Measurements from ENCODE around the gene USH2A.

Gene USH2A

DNA sequence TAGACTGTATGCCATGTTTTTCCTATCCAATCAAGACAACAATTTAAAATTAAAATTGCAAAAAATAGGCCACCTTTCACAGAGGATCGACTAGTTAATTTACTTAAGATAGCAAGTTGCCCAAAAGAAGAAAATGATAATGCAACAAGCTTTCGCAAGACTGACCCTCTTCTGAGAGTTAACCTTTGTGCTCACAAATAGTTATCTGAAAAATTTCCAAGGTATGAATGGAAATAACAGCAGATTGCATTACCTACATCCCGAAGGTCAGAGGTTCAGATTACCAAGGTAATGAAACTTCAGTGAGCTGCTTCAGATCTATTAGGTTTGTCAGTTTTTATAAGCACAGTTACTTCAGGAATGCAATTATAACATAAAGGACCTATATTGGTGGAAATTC is 558.2 kb downstream of the USH2A start:
- no peak for DNase-seq (ENCODE audit: low spot score)

DNA sequence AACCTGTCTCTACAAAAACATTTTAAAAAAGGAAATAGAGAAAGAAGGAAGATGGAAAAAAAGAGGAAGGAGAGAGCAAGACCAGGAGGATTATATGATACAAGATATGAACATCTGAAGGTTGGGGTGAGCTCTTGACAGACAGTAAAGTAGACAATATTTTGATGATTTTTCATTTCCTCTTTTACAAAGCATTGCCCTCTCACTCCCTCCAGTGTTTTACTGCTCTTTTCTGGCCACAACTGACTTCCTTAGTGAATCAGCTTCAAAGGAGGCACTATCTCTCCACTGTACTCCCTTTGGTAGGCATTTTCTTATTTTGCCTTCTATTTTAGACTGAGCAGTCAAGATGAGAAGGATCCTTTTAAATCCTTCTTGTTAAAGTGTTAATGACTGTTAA is 559.5 kb downstream of the USH2A start:
- no peak for DNase-seq (ENCODE audit: low spot score)

DNA sequence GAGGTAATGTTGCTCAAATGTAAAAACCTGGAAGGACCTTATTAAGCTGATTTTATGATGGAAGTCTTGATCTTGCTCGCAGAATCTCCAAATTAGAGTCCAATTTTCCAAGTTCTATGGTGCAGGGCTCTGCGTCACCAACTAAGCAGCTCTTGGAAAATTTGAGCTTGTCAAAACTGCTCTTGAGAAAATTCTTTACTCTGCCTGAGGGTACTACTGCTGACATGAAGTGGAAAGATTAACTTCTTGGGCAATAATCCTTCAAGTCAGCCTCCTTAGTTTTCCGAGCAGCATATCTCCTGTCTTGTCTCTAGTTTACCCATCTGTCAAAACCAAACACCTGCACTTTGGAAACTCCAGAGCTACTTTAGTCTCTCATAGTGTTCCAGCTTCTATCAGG is 562.4 kb downstream of the USH2A start:
- DNase-seq (ENCODE audit: low spot score): no peak

DNA sequence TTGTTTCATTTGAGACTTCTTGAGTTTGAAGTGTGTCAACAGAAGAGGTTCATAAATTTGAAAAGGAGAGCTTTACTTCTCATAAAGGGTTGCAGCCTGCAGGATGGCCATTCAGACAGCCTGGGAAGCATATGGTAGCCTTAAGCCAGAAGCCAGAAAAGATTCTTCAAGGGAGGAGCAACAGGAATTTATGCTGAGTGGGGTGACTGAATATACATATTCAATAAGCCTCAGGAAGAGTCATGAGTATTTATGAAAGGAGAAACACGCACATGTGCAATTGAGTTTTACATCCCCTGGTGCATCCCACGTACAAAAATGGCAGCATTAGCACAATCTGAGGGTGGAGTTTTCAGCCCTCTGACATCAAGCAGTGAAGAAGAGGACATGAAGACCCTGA is 565.9 kb downstream of the USH2A start:
- no peak for DNase-seq (ENCODE audit: low spot score)

DNA sequence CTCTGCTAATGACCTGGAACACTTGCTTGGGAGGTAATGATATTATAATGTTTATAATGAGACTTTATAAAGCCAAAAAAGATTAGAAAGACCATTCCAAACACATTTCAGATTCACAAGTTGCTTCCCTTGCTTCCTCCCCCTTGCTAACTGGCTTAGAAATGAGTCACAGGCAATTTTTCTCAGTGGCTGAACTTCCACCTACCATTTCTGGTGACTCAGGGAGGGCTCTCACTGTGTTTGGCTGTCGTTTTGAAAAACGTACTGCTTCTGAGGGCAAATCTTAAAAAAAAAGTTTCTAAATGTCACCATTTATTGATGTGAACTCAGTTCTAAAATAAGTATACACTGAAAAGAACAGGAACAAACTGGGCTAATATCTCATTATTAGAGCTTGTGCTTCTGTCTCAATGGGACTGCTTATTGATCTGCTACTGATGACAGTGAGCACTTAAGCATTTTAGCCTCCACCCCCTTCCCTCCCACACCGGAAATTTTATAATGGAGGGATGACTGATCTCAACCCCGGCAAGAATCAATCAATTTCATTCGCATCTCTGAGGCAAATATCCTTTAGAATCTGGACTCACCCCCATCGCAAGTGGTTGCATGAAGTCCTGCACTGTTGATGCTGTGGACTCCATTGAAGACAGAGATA is 577.9 kb downstream of the USH2A start:
- DNase-seq (ENCODE audit: low spot score): peak; percentile 47

DNA sequence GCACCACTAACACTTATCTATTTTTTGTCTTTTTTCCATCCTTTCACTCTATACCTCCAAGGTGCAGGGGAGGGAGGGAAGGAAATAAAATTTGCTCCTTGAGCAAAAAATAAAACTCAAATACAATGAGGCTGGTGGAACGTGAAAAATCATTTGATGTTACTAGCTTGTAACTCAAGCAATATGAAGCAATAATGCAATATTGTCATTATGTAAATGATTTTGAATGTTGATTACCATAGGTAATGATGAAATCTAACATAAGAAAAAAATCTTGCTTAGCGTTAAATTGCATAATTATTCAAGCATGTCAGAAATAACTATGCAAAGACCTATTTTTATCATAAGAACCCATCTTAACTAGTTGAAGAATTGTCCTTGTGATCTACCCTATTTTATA is 578.5 kb downstream of the USH2A start:
- no peak for DNase-seq (ENCODE audit: low spot score)

DNA sequence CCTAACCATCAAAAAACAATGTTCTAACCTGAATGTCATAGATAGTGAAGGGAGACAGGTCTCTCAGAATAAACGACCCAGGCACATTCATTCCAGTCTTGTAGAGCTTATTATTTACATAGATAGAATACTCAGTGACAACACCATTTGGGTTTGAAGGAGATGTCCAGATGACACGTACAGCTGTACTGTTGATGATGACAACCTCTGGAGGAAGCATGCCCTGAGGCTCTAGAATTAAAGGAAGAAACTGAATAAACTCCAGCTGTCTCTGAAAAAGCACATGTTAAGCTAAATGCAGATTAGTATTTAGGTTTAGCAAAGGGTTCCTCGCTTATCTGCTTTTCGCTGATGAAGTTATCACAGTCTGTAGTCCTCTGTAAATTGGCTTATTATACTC is 579.0 kb downstream of the USH2A start:
- DNase-seq (ENCODE audit: low spot score): no peak

DNA sequence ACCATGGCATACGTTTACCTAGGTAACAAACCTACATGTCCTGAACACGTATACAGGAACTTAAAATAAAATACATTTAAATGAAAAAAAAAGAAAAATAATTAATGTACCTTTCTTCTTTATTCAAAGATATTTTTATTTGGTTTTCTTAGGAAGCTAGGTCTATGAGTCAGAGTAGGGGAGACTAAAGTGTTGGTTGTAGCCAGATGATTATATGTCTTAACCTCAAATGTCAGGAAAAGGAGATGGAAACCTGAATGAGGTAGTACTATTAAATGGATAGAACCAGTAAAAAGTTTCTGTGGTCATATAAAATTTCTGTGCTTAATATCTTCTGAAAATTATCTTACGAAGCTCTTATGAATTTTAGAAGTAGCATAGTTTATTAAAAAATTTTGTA is 580.3 kb downstream of the USH2A start:
- no peak for DNase-seq (ENCODE audit: low spot score)

DNA sequence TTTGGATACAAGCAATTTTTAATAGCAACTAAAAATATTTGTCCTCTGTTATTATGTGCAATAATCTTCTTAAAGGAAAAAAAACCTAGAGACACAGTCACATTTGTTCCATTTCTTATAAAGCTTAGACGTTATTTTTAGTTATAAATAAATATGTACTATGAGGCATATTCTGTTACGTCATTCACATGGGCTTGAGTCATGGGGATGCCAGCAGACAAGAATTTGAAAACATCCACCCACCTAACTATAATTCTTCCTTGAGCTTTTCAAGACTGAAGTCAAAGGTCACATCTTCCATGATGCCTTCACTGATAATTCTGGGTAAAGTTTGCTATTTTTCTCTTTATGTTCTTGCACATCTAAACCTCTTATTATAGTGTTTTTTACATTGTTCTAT is 587.3 kb downstream of the USH2A start:
- peak; percentile 5 for DNase-seq (ENCODE audit: low spot score)

DNA sequence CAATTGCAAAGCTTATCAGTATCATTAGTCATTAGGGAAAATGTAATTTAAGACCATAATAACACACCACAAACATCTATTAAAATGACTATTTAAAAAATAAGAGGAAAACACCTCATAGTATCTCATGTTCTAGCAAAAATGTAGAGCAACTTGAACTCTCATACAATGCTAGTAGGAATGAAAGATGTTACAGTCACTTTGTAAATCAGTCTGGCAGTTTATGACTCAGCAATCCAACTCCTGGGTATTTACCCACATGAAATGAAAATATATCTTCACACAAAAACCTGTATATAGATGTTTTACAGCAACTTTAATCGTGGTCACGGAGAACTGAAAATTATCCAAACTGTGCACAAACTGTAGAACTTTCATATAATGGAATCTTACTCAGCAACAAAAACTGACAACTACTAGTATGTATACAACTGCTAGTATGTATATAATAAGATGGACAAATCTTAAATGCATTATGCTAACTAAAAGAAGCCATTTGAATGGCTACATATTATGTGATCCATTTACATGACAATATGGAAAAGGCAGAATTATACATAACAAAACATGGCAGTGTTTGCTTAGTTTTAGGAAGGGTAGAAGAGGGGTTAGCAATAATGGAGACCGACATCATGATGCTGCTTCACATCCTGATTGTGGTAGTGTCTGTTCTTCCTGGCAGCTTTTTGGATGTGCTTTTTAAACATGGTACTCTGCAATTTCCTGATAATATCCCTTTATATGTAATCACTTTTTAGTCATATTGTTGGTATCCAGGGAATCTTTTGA is 589.1 kb downstream of the USH2A start:
- no peak for DNase-seq (ENCODE audit: low spot score)

DNA sequence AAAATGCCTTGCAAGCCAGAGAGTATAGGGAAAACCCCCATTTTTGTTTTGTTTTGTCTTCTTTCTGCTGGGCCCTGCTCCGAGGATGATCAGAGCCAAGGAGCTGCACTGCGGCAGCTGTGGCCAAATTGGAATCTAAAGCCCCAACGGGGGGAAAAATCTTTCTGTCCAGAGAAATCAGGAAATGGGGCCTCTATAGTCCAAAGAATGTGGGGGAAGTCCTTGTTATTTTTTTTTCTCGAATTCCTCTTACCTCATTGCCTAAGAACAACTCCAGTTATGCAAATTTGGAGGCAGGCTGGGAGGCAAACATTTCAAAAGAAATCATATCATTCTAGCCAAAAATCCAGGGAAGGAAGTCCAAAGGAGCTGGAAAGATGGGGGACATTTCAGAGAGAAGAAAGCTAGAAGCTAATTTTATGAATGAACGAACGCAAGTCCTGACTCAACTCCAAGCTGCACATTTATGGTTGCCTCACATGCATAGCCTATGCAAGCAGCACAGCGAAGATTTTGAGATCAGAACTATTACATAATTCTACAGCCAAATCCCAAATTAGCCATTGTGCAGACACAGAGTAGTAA is 592.9 kb downstream of the USH2A start:
- DNase-seq (ENCODE audit: low spot score): no peak

DNA sequence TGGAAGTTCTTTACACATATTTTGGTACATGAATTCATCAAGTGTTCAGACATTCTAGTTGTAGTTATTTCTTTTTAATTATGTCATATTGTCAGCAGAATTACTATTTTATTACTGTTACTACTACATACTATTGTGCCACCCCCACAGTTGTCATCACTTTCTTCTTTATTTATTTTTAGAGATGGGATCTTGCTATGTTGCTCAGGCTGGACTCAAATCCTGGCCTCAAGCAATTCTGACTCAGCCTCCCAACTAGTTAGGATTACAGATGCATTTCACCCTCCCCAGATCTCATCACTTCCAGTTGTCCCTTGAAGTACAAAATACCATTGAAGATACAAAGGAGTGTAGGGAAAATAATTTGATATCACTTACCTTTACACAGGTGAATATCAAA is 598.2 kb downstream of the USH2A start:
- no peak for DNase-seq (ENCODE audit: low spot score)

DNA sequence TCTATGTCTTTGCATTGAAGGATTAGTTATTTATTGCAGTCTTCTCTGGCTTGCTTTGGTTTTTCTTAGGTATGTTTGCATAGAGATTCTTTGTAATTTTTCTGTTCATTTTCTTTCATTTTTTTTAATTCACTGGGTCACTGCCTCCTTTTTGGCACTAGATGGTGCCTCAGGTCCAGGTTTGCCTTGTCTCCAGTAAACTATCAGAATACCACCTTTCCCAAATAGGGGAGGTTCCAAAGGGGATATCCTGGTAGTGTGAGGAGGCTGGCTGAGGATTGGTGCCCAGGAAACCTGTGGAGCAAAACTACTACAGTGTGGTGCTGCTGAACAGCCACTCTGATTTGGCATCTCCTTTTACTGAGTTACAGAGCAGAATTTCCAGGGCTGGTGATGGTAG is 599.0 kb downstream of the USH2A start:
- DNase-seq (ENCODE audit: low spot score): peak; percentile 4

DNA sequence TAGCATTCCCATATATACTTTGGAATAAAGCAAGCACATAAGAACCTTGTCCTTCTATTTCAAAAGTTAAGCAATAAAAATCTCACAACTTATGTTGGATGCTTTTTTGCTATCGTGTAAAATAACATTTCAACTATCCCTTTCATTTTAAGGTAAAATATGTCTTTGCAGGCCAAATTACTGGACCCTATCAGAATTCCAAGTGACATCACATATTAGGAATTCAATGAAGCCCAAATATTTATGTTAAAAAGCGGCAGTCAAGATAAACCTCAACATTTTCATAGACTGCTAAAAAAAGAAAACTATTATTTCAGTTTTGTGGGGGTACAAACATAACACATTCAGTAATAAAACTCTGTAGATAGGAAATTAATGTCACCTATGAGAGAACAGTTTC is 604.1 kb downstream of the USH2A start:
- no peak for DNase-seq (ENCODE audit: low spot score)

DNA sequence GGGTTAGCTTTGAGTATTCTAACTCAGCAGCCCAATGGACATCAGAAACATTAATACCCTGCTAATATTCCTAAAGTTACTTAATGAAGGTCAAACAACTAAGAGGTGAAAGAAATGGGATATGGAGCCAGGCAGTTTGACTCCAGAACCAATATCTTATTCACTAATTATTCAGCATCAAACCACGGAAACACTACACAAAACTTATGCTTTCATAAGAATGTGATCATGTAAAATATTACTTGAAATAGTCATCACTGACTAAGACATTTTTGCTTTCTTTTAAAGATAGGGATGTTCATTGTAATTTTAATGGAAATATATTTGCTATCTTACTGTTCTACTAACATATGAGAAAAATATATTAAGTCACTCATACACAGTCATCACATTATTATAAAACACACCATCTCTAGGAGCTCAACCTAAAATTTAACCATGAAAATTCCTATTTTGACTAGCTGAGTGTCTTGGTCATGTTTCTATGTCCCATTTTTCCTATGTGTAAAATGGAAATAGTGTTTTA is 615.3 kb downstream of the USH2A start:
- no peak for DNase-seq (ENCODE audit: low spot score)

DNA sequence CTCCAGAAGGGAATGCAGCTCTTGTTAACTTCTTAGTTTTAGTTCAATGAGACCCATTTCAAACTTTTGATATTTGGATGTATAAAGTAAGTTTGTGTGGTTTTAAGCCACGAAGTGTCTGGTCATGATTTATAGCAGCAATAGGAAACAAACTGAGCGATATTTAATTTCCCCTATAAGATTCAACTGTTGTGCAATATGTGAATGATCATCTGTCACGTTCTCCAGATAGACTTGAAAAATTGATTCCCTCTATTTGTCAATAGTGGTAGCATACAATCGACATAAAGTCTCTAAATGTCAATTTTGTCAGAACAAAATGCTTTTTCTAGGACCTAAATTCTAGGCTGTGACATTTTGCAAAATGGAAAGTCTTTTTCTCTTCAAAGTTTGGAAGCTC is 616.0 kb downstream of the USH2A start:
- no peak for DNase-seq (ENCODE audit: low spot score)

DNA sequence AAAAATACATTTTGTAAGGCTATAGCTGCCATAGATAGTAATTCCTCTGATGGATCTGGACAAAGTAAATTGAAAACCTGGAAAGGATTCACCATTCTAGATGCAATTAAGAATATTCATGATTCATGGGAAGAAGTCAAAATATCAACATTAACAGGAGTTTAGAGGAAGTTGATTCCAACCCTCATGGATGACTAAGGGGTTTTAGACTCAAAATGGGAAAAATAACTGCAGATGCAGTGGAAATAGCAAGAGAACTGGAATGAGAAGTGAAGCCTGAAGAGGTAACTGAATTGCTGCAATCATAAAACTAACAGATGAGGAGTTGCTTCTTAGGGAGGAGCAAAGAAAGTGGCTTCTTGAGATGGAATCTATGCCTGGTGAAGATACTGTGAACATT is 625.4 kb downstream of the USH2A start:
- no peak for DNase-seq (ENCODE audit: low spot score)

DNA sequence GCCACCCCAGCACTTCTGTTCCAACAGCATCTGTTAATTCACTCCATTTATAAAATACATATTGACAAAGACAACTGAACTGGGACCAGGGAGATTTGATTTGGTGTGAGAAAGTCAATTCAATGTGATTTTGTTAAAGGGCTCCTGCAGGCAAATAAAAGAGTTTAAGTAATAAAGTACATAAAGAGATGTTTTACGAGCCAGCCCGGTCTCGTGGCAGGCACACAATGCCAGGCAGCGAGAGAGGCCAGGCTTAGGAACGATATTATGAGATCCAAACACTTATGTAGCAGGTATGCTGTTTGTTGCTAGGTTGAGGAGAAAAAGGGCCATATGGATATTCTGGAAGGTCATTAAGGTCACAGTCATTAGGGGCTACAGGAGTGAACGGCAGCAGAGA is 629.1 kb downstream of the USH2A start:
- DNase-seq (ENCODE audit: low spot score): no peak

DNA sequence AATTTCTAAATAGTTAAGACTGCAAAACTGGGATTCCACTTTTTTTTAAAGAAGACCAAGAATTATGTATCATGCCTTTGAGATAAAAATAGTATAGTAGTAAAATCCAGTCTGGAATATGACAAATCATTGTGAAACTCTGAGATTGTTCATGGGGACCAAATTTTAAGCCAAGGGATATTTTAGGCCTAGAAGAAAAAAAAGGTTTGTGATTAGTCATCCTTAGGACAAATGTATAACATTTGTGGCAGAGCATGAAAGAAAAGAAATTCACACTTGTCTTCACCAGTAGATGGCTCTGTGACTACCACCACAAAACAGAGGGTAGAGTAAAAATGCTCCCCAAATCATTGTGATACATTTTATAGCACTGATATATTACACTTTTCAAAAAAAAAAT is 630.1 kb downstream of the USH2A start:
- DNase-seq (ENCODE audit: low spot score): peak; percentile 20

DNA sequence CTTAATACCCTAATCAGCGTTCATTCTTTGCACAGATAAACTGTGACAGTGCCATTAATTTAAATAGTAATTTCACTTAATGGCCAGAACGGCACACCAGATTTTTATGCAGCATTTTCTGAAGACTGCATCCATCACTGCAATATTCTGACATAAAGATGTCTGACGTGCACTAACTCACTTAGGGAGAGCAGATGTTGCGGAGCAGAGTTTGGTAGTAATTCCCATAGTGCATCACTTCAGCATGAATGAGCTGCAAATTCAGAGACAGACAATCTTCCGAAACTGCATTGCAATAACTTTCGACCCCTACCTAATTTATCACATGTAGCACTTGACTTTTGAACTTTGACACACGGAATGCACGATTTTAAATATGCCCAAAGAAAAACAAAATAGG is 630.8 kb downstream of the USH2A start:
- no peak for DNase-seq (ENCODE audit: low spot score)

DNA sequence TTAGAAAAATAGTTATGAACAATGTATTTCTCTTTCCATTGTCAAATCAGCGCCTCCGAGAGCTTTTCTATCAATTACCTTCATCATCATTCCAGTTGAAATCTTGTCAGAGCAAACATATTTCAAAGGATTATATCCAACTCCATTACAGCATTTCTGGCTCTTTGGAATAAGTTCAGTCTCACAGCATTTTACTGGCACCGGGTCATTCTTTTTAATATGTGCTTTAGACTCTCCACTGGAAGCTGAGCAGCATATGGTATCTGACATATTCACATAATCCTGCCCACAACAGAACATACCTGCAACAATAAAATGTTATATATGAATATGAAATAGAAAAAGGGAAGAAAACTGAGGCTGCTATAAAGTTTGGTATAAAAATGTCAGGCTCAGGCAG is 633.3 kb downstream of the USH2A start:
- DNase-seq (ENCODE audit: low spot score): no peak

DNA sequence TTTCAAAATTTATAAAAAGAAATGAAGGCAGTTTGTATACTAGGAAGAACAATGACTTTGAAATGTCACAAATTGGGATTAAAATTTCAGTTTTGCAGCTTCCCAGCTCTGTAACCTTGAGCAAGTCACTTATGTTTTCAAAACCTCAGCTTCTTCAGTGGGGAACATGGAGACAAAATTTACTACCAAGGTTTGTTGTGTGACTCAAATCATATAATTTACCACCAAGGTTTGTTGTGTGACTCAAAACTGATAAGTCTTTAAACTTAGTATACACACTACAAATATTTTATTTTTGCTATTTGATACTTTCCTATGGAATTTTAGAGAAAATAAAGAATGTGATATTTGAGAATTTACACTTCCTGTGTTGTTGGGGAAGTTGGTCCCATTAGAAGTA is 636.3 kb downstream of the USH2A start:
- no peak for DNase-seq (ENCODE audit: low spot score)

DNA sequence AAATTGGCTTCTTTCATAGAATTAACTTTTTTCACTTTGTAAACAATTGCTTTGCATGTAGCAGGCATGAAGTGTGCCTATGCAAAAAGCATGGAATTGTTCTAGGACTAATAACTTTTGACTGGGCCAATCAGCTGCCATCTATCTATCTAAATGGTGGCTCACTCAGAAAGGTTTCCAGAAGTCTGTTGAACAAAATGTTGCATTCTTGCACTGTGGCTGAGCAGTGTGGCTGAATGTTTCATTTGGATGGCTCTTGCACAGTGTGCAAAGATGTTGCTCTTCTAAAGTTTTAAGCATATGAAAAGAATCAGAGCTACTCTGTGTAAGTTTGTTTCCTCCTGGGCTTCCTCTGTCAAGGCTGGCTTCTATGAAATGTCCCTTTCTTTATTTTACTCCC is 642.6 kb downstream of the USH2A start:
- DNase-seq (ENCODE audit: low spot score): no peak
